ENCODE data around the gene PRRC2B.

DNA sequence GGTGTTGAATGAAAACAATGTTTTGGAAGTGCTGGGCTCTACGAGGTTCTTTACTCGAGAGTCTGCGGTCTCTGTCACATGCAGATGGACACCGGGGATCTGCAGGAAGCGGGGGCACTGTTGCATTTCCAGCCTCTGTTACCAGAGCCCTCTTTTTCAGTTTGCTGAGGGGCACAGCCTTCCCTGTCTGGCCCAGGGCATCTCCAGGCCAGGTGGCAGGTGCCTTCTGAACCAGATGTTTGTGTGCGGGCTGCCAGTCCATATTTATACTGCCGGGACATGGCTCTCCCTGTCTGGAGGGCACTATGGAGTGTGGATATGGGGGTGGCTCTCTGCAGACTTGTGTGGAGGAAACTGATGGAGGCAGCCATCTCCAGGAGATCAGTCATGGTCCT is 90.2 kb downstream of the PRRC2B start:
- no peak for TF ChIP-seq POLR2AphosphoS5 (IDR thresholded peaks at IDR 0.05)
- TF ChIP-seq EP300 (IDR thresholded peaks at IDR 0.05): no peak
- TF ChIP-seq CTCF (IDR thresholded peaks at IDR 0.05): no peak
- TF ChIP-seq POLR2A (IDR thresholded peaks at IDR 0.05): no peak
